Measurements from ENCODE around the gene SMIM26. TPM values are rescaled to one million over a fixed set of nuclear protein-coding genes. Genes with fewer than 3 reads are reported as not detected.

The SMIM26 gene
- 87.6 and 161 TPM in 2 replicates for total RNA-seq

GRCh38 chr20:18566892-18567738, at the start of gene SMIM26:
Gene SMIM26 (plus strand): TSS chr20:18567432. CDS start chr20:18567479, 47 bp downstream.

GRCh38 chr20:18587665-18588573, 20.7 kb downstream of the SMIM26 start, which contains the start of gene DTD1:
Gene DTD1 (plus strand): TSS chr20:18588054. CDS start chr20:18588073, 19 bp downstream.

Other genes starting within 250 kb of the SMIM26 start
- 0.17 and 0.35 TPM in 2 replicates for gene DZANK1, start 100.4 kb upstream of the SMIM26 start, total RNA-seq
- 5.6 and 7.7 TPM in 2 replicates for gene POLR3F, start 100.0 kb upstream of the SMIM26 start, total RNA-seq
- gene RBBP9, start 70.2 kb upstream of the SMIM26 start, total RNA-seq = 9.7 and 11.0 TPM in 2 replicates
- 18.0 and 38.7 TPM in 2 replicates for gene SEC23B, start 59.5 kb upstream of the SMIM26 start, total RNA-seq
- gene DTD1, start 20.6 kb downstream of the SMIM26 start, total RNA-seq = 56.0 and 73.3 TPM in 2 replicates
- not detected in 2 replicates for gene SCP2D1, start 246.4 kb downstream of the SMIM26 start, total RNA-seq